HepG2 (cell line): ENCODE results near the gene DSTYK. TPM values are rescaled to one million over a fixed set of nuclear protein-coding genes. Genes with fewer than 3 reads are reported as not detected.
A peak's percentile ranks its signal among the peaks of the same experiment; 100 is the strongest.

Experiments used
- ATAC-seq: fragments of 200-7000 bp; cut with Tn5 transposase; 3 replicates; pipeline ENCODE4 v1.9.1; 2020; ENCODE audit warnings: mild to moderate bottlenecking, moderate library complexity
- BruUV-seq: library from RNA; stranded (reverse); fragments of 400-500 nt; replicated peaks from 2 replicates; lab custom pipeline; 2021; lab: Mats Ljungman, UMichigan
- CTCF ChIA-PET: fragments of 300-600 bp; formaldehyde crosslinking; extraction: SDS; loops from one replicate; lab custom pipeline; 2021; ENCODE audit warnings: low total read pairs, inconsistent platforms, low intra/inter-chr PET ratio; lab: Yijun Ruan, JAX
- POLR2A ChIA-PET: fragments of 350-600 bp; sonication (Branson Sonifier 250); formaldehyde crosslinking; loops from one replicate; lab custom pipeline; 2020; ENCODE audit warnings: antibody characterized with exemption, inconsistent platforms; lab: Yijun Ruan, JAX
- DNase-seq: peaks from one replicate; pipeline ENCODE4 v3.0.0-alpha.2; 2015; ENCODE audit warnings: low spot score
- FAIRE-seq: peaks from 3 replicates; lab custom pipeline; 2011; peaks lifted over from hg19 to GRCh38; lab: Jason Lieb, UNC
- H2AFZ ChIP-seq: one replicate; pipeline ENCODE4 v1.6.1; 2011; ENCODE audit warnings: low read length, inconsistent platforms
- H3K27ac ChIP-seq: fragments of 300-600 bp; 3 replicates; pipeline ENCODE4 v1.8.0; 2011; ENCODE audit warnings: mixed run types, mild to moderate bottlenecking, mixed read lengths, low read length, inconsistent platforms; ENCODE audit not compliant: insufficient read depth; ENCODE audit errors: extremely low read length
- H3K27me3 ChIP-seq, 2 experiments: fragments of 200-600 bp in 1 of 2; 2 replicates in 1 of 2; 3 replicates in 1 of 2; pipeline versions ENCODE4 v1.6.0 to v1.8.0; 2011; ENCODE audit warnings: low read length in 2 of 2, mild to moderate bottlenecking in 2 of 2, moderate library complexity in 2 of 2, inconsistent platforms in 1 of 2; ENCODE audit not compliant: insufficient read depth in 2 of 2, control insufficient read depth in 1 of 2
- H3K36me3 ChIP-seq, 2 experiments: fragments of 200-600 bp in 1 of 2; replicated peaks in 1 of 2; 2 replicates in 1 of 2; 3 replicates in 1 of 2; pipeline versions ENCODE4 v1.5.1 to v1.8.0; 2011; ENCODE audit warnings: low read length in 2 of 2, inconsistent platforms in 1 of 2; ENCODE audit not compliant: insufficient read depth in 2 of 2, control insufficient read depth in 1 of 2
- H3K4me1 ChIP-seq: 2 replicates; pipeline ENCODE4 v1.5.1; 2012; ENCODE audit warnings: low read length, inconsistent platforms; ENCODE audit not compliant: insufficient read depth
- H3K4me2 ChIP-seq: 2 replicates; pipeline ENCODE4 v1.6.0; 2011; ENCODE audit warnings: low read depth, low read length, inconsistent platforms
- H3K4me3 ChIP-seq, 3 experiments: fragments of 200-600 bp in 1 of 3; sonication (generic), shearing (Covaris generic) in 1 of 3; replicated peaks in 1 of 3; 2 replicates each; pipeline ENCODE4 v1.5.1; 2011 to 2016; ENCODE audit warnings: low read length in 3 of 3, inconsistent platforms in 2 of 3, low read depth in 2 of 3, mild to moderate bottlenecking in 2 of 3, control low read depth in 1 of 3, mixed read lengths in 1 of 3; ENCODE audit not compliant: insufficient read depth in 1 of 3
- H3K79me2 ChIP-seq: one replicate; pipeline ENCODE4 v1.6.1; 2011; ENCODE audit warnings: low read length, inconsistent platforms; ENCODE audit not compliant: insufficient read depth
- H3K9ac ChIP-seq: 2 replicates; pipeline ENCODE4 v1.6.0; 2011; ENCODE audit warnings: mild to moderate bottlenecking, low read depth, low read length, inconsistent platforms; ENCODE audit not compliant: insufficient read depth
- H3K9me3 ChIP-seq: 2 replicates; pipeline ENCODE4 v1.5.1; 2012; ENCODE audit warnings: mild to moderate bottlenecking, low read length
- H4K20me1 ChIP-seq: 2 replicates; pipeline ENCODE4 v1.6.0; 2011; ENCODE audit warnings: inconsistent platforms, mild to moderate bottlenecking, low read length, moderate library complexity; ENCODE audit not compliant: insufficient read depth
- BCLAF1 ChIP-seq: fragments of 450-650 bp; IDR thresholded peaks from 2 replicates; pipeline ENCODE4 v1.6.1; 2017; ENCODE audit warnings: mild to moderate bottlenecking
- BRD4 ChIP-seq: sonication (generic); formaldehyde crosslinking; IDR thresholded peaks from 2 replicates; pipeline ENCODE4 v1.4.0; 2020; ENCODE audit warnings: missing genetic modification reagents
- DBP ChIP-seq: sonication (generic); formaldehyde crosslinking; IDR thresholded peaks from 2 replicates; pipeline ENCODE4 v1.4.0; 2020; ENCODE audit warnings: missing genetic modification reagents; ENCODE audit errors: not compliant biosample characterization
- NFIC ChIP-seq: IDR thresholded peaks from 2 replicates; pipeline ENCODE4 v1.6.1; 2012; ENCODE audit warnings: mild to moderate bottlenecking, low read length, inconsistent platforms
- SKI ChIP-seq: fragments of 450-650 bp; IDR thresholded peaks from one replicate; pipeline ENCODE4 v1.6.1; 2018; ENCODE audit warnings: mild to moderate bottlenecking; ENCODE audit not compliant: partially characterized antibody
- TFDP1 ChIP-seq: IDR thresholded peaks from 2 replicates; pipeline ENCODE4 v1.6.1; 2016; ENCODE audit warnings: missing compliant biosample characterization, missing genetic modification reagents, borderline replicate concordance
- ZNF124 ChIP-seq: sonication (generic); formaldehyde crosslinking; IDR thresholded peaks from 2 replicates; pipeline ENCODE4 v1.4.0; 2020; ENCODE audit warnings: missing genetic modification reagents
- ZNF224 ChIP-seq: sonication (generic); formaldehyde crosslinking; IDR thresholded peaks from 2 replicates; pipeline ENCODE4 v1.5.0; 2020; ENCODE audit warnings: mild to moderate bottlenecking, missing genetic modification reagents
- ZNF34 ChIP-seq: sonication (generic); formaldehyde crosslinking; IDR thresholded peaks from 2 replicates; pipeline ENCODE4 v1.4.0; 2020; ENCODE audit warnings: mild to moderate bottlenecking, missing genetic modification reagents, borderline replicate concordance
- ZNF432 ChIP-seq: sonication (generic); formaldehyde crosslinking; IDR thresholded peaks from 2 replicates; pipeline ENCODE4 v1.5.0; 2020; ENCODE audit warnings: missing genetic modification reagents, mild to moderate bottlenecking, borderline replicate concordance
- ZNF446 ChIP-seq: sonication (generic); formaldehyde crosslinking; IDR thresholded peaks from 2 replicates; pipeline ENCODE4 v1.5.0; 2020; ENCODE audit warnings: mild to moderate bottlenecking, missing genetic modification reagents
- ZNF570 ChIP-seq: sonication (generic); formaldehyde crosslinking; IDR thresholded peaks from 2 replicates; pipeline ENCODE4 v1.4.0; 2020; ENCODE audit warnings: mild to moderate bottlenecking, missing genetic modification reagents, borderline replicate concordance
- ZNF841 ChIP-seq: sonication (generic); formaldehyde crosslinking; IDR thresholded peaks from 2 replicates; pipeline ENCODE4 v1.8.1; 2023; ENCODE audit warnings: missing genetic modification reagents, borderline replicate concordance
- ZXDC ChIP-seq: sonication (generic); formaldehyde crosslinking; IDR thresholded peaks from 2 replicates; pipeline ENCODE4 v1.5.0; 2020; ENCODE audit warnings: mild to moderate bottlenecking, missing genetic modification reagents
- WGBS: methylation state at CpG from one replicate; pipeline ENCODE4 v1.1.6; 2017; ENCODE audit warnings: low lambda C conversion rate; 5-methylcytosine and 5-hydroxymethylcytosine counted together
- in situ Hi-C: cut with HindIII; loops from 2 replicates; pipeline ENCODE4 v1.10.0; 2017; ENCODE audit warnings: low pct_unique_long_range_greater_than_20kb; ENCODE audit not compliant: extremely low pct_ligation_motif_present
- intact Hi-C: fragments of 100-400 bp; cut with micrococcal nuclease; formaldehyde crosslinking; loops from one replicate; pipeline ENCODE4 v1.10.0; 2022; ENCODE audit not compliant: unreplicated experiment
- polyA plus RNA-seq, 8 experiments: library from polyadenylated mRNA; depleted of rRNA in 3 of 8; stranded (reverse) in 7 of 8; unstranded in 1 of 8; fragments of >200 nt; fragmentation: Illumina TruSeq in 4 of 8; extraction: Trizol in 4 of 8; gene quantifications; 2 replicates each; pipeline versions ENCODE4 v1.2.1 to v1.2.3, GENCODE V29; 2011 to 2016; ENCODE audit warnings: low read depth in 4 of 8, missing spikeins in 1 of 8, mixed read lengths in 1 of 8; ENCODE audit not compliant: insufficient read depth in 1 of 8
- total RNA-seq, 5 experiments: library from RNA; depleted of rRNA; stranded (reverse); fragments of >200 nt; fragmentation: Illumina TruSeq; extraction: Trizol; gene quantifications; 2 replicates each; pipeline ENCODE4 v1.2.3, GENCODE V29; 2016; ENCODE audit warnings: low read depth in 1 of 5
- TF ChIP-seq, protein P1 (sequence below): sonication (generic); formaldehyde crosslinking; IDR thresholded peaks from 2 replicates; pipeline ENCODE4 v1.5.1; 2020; ENCODE audit warnings: missing genetic modification reagents, mild to moderate bottlenecking, borderline replicate concordance

Gene DSTYK
- total and polyA plus RNA-seq, 2 of the 13 experiments (the other 11 are each of a cell fraction or from before 2014, with no cell fraction given) = 2.6 to 4.8 TPM

DNA sequence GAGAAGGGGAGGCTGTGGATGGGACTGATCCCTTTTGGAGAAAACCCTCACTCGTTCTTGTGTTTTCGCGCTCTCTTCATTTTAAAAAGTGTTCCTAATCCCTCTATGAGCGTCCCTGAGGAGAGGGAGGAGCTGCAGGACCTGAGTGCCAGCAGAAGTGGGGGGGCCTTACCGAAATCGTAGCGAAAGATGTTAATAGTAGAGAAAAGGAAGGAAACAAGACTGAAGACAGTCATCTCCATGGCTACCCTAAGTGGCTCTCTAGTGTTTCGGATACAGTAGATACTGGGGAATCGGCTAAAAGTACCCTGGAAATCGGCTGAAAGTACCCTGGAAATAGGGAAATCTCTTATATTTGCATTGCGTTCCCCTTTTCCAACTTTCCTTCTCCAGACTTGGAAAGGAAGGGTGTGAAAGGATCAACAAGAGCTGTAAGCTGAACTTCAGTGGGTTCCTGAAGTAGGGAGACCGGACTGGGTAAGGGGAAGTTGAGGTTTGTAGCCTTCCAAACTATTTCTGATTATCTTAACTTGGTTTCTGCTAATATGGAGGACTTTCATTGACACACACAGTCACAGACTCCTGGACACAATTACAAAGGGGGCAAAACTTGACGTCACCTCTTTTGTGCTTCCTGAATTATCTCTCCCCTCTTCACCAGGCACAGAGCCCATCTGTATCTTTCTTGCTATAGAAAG is 486 bp upstream of the DSTYK start:
- POLR2A ChIA-PET = interaction anchor here (1.0 kb wide), 1 partner anchor 59 kb away, joined by 3 read pairs; no protein-coding TSS in a partner anchor
- in situ Hi-C loops = no loop called here
- TF ChIP-seq ZNF124 (CRISPR knock-in tag) = no peak
- TF ChIP-seq ZNF34 (CRISPR knock-in tag) = no peak
- no peak for TF ChIP-seq ZXDC (CRISPR knock-in tag)
- TF ChIP-seq ZNF570 (CRISPR knock-in tag) = no peak
- TF ChIP-seq BCLAF1 = no peak
- TF ChIP-seq SKI = no peak
- no peak for TF ChIP-seq BRD4 (CRISPR knock-in tag)
- TF ChIP-seq, protein P1, sequence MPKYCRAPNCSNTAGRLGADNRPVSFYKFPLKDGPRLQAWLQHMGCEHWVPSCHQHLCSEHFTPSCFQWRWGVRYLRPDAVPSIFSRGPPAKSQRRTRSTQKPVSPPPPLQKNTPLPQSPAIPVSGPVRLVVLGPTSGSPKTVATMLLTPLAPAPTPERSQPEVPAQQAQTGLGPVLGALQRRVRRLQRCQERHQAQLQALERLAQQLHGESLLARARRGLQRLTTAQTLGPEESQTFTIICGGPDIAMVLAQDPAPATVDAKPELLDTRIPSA (CRISPR knock-in tag) = 0 out of 2 replicates have a peak, but pooled peaks have one; percentile 5
- TF ChIP-seq ZNF446 (CRISPR knock-in tag) = no peak
- no peak for TF ChIP-seq ZNF841 (CRISPR knock-in tag)
- 0 out of 2 replicates have a peak, but pooled peaks have one; percentile 5 for TF ChIP-seq NFIC
- TF ChIP-seq ZNF224 (CRISPR knock-in tag) = 0 out of 2 replicates have a peak, but pooled peaks have one; percentile 12
- no peak for TF ChIP-seq TFDP1
- no peak for TF ChIP-seq ZNF432 (CRISPR knock-in tag)
- TF ChIP-seq DBP = no peak

More for the DNA sequence above, 486 bp upstream of the DSTYK start:
- no peak for ATAC-seq
- Histone ChIP-seq H3K27ac (peak overlapping the region; percentile 90), H2AFZ (peak overlapping the region; percentile 88), H3K9me3 (no peaks in the 10 kb centered on the region), H3K27me3 (peaks cover 2 to 4% of the 10 kb centered on the region in 2 experiments; a peak in 1 of 5 replicates), H3K4me3 (peak overlapping the region; percentile 89 to 100 (median 95)), H3K36me3 (no peaks in the 10 kb centered on the region), H3K4me2 (peak overlapping the region; percentile 88), H3K9ac (peak overlapping the region; percentile 85), H4K20me1 (no peaks in the 10 kb centered on the region), H3K79me2 (peaks cover 23% of the 10 kb centered on the region), H3K4me1 (peaks cover 17% of the 10 kb centered on the region)
- TSS peak; percentile 70 for BruUV-seq
- intact Hi-C loops = loop anchor here (1.0 kb wide), 1 partner anchor 90 kb away; no protein-coding TSS in a partner anchor
- FAIRE-seq = no peak
- DNase-seq = no peak
- CTCF ChIA-PET = no interaction called here
- 47% methylated on average over 13 of the region's 13 CpGs for WGBS
